Ascending aorta (tissue), 2 donors: ENCODE results near the gene IFNL3. TPM values are rescaled to one million over a fixed set of nuclear protein-coding genes. Genes with fewer than 3 reads are reported as not detected.

ENCODE experiments used
- DNase-seq, 2 donors: peaks; one replicate each; pipeline ENCODE4 v3.0.0-alpha.2; 2019; ENCODE audit warnings: low spot score in 2 of 2
- H3K27ac ChIP-seq, 2 donors: fragments of 200-600 bp; sonication (generic); one replicate each; pipeline ENCODE4 v1.5.1; 2016 to 2017; ENCODE audit warnings: mild to moderate bottlenecking in 1 of 2
- H3K27me3 ChIP-seq: fragments of 200-600 bp; sonication (generic); one replicate; pipeline ENCODE4 v1.5.1; 2017
- H3K36me3 ChIP-seq, 2 donors: fragments of 200-600 bp; sonication (generic); one replicate each; pipeline ENCODE4 v1.5.1; 2016
- H3K4me1 ChIP-seq, 2 donors: fragments of 200-600 bp; sonication (generic); one replicate each; pipeline ENCODE4 v1.5.1; 2016 to 2017; ENCODE audit warnings: mild to moderate bottlenecking in 1 of 2
- H3K4me3 ChIP-seq, 2 donors: fragments of 200-600 bp; sonication (generic); one replicate each; pipeline ENCODE4 v1.5.1; 2016 to 2017; ENCODE audit warnings: mild to moderate bottlenecking in 1 of 2
- H3K9me3 ChIP-seq, 2 donors: fragments of 200-600 bp; sonication (generic); one replicate each; pipeline ENCODE4 v1.5.1; 2016
- intact Hi-C: fragments of 100-400 bp; cut with DNase I; formaldehyde crosslinking; loops from one replicate; pipeline ENCODE4 v1.15.1; 2023
- total RNA-seq: library from RNA; depleted of rRNA; stranded (reverse); fragments of >200 nt; gene quantifications from one replicate; pipeline ENCODE4 v1.1.0, GENCODE V29; 2016
- TF ChIP-seq, protein P1 (sequence below), 3 experiments: fragments of 200-600 bp in 2 of 3; fragments of 450-650 bp in 1 of 3; sonication (generic) in 2 of 3; IDR thresholded peaks; one replicate each; pipeline ENCODE4 v1.5.1; 2016 to 2019; ENCODE audit warnings: antibody characterized with exemption in 3 of 3, mild to moderate bottlenecking in 1 of 3, moderate library complexity in 1 of 3

Gene IFNL3
- total RNA-seq, 1 donor from 2014 or later = not detected

DNA sequence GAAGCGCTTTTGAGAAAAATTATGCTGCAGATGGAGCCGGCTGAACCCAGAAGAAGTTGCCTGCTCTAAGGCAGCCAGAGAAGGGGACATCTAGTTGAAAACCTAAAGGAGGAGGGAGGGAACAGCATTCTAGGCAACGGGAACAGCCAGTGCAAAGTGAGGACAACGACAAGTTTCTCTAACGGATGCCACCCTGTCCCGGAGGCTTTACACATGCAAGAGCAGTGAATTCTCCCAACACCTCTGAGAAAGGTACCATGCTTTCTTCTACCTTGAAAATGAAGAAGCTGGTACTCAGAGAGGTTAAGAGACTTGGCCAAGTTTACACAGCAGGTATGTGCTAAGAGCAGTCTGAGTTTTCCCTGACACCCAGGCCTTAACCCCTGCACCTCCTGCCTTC, 5.9 kb downstream of the IFNL3 start:
- no peaks in the 10 kb centered on the region for H3K27me3 ChIP-seq
- H3K4me3 ChIP-seq = no peak overlapping the region
- H3K27ac ChIP-seq = no peak overlapping the region
- no peaks in the 10 kb centered on the region for H3K36me3 ChIP-seq
- intact Hi-C loops = no loop called here
- no peaks in the 10 kb centered on the region for H3K9me3 ChIP-seq
- TF ChIP-seq, protein P1, sequence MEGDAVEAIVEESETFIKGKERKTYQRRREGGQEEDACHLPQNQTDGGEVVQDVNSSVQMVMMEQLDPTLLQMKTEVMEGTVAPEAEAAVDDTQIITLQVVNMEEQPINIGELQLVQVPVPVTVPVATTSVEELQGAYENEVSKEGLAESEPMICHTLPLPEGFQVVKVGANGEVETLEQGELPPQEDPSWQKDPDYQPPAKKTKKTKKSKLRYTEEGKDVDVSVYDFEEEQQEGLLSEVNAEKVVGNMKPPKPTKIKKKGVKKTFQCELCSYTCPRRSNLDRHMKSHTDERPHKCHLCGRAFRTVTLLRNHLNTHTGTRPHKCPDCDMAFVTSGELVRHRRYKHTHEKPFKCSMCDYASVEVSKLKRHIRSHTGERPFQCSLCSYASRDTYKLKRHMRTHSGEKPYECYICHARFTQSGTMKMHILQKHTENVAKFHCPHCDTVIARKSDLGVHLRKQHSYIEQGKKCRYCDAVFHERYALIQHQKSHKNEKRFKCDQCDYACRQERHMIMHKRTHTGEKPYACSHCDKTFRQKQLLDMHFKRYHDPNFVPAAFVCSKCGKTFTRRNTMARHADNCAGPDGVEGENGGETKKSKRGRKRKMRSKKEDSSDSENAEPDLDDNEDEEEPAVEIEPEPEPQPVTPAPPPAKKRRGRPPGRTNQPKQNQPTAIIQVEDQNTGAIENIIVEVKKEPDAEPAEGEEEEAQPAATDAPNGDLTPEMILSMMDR (IDR thresholded peaks at IDR 0.05) = no peak
- H3K4me1 ChIP-seq = no peaks in the 10 kb centered on the region
- no peak for DNase-seq

DNA sequence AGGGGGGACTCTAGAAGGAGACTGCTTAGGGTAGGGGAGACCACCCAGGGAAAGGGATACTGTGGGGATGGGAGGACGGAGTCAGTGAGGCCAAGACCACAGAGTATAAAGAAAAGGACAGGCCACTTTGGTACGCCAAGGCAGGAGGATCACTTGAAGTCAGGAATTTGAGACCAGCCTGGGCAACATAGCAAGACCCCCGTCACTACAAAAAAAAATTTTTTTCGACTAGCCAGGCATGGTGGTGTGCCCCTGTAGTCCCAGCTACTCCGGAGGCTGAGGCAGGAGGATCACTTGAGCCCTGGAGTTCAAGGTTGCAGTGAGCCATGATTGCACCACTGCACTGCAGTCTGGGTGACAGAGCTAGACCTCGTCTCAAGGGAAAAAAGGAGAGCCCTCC, 6.6 kb downstream of the IFNL3 start:
- Histone ChIP-seq H3K36me3 (no peaks in the 10 kb centered on the region), H3K4me3 (no peak overlapping the region), H3K27me3 (no peaks in the 10 kb centered on the region), H3K4me1 (no peaks in the 10 kb centered on the region), H3K9me3 (no peaks in the 10 kb centered on the region), H3K27ac (no peak overlapping the region)
- intact Hi-C loops = no loop called here
- DNase-seq = no peak
- TF ChIP-seq, protein P1 (IDR thresholded peaks at IDR 0.05) = no peak

DNA sequence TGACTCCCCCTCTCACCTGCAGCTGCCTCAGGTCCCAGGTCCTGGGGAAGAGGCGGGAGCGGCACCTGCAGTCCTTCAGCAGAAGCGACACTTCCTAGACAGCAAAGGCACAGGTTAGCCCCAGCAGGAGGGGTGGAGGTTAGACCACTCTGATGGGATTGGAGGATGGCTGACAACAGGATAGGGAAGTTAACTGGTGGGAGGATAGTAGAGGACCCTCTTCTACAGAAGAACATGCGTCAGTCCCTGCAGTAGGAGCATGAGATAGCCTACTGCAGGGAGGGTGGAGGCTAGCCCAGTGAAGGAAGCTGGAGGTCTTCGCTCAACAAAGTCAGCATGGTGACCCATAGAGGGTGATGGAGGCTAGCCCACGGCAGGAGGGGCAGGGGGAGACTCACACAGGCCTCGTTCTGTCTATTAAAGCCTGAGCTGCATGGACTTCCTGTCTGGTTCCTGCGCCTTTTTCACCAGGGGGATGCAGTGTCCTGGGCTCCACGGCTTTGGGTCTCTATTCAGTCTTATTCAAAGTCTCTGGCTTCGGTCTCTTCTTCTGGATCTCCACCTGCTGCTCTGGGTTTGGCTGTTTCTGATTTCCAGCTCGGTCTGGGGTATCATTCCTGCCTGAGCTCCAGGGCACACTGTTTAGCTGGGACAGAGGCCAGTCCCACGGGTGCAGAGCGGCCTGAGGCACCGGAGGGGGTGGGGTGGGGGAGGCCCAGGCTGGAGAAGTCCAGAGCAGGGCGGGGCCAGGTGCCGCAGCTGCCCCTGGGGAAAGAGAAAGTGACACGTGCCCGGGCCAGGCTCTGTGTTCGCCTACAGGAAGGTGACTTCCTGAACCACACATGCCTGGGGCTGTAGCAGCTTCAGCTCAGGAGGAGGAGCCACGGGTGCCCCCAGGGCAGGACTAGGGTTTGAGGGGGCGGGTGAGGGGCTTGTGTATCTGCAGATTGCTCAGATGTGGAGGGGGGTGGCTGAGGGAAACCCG, 7.3 kb downstream of the IFNL3 start:
- DNase-seq = no peak
- TF ChIP-seq, protein P1 (IDR thresholded peaks at IDR 0.05) = no peak
- H3K27me3 ChIP-seq = no peaks in the 10 kb centered on the region
- H3K27ac ChIP-seq = no peak overlapping the region
- intact Hi-C loops = no loop called here
- H3K4me3 ChIP-seq = no peak overlapping the region
- H3K36me3 ChIP-seq = no peaks in the 10 kb centered on the region
- H3K9me3 ChIP-seq = no peaks in the 10 kb centered on the region
- H3K4me1 ChIP-seq = no peaks in the 10 kb centered on the region

DNA sequence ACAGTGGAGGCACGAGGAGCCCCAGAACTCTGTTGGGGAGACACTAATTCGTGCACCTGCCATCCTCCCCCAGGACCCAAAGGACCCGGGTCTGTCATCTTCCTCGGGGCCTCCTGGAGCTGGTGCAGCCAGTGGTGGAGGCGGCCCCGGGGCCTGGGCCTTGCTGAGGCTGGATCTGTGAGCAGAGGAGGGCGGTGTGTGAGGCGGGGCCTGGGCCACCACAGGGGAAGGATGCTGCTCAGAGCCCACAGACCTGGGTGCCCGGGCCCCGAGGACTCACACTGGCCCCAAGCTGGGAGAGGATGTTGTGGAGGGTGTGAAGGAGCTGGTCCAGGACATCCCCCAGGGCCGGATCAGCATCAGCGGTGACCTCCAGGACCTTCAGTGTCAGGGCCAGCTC, 8.3 kb downstream of the IFNL3 start:
- H3K27me3 ChIP-seq = no peaks in the 10 kb centered on the region
- no peaks in the 10 kb centered on the region for H3K4me1 ChIP-seq
- no peaks in the 10 kb centered on the region for H3K9me3 ChIP-seq
- intact Hi-C loops = no loop called here
- TF ChIP-seq, protein P1 (IDR thresholded peaks at IDR 0.05) = no peak
- H3K27ac ChIP-seq = no peak overlapping the region
- DNase-seq = no peak
- no peaks in the 10 kb centered on the region for H3K36me3 ChIP-seq
- no peak overlapping the region for H3K4me3 ChIP-seq

DNA sequence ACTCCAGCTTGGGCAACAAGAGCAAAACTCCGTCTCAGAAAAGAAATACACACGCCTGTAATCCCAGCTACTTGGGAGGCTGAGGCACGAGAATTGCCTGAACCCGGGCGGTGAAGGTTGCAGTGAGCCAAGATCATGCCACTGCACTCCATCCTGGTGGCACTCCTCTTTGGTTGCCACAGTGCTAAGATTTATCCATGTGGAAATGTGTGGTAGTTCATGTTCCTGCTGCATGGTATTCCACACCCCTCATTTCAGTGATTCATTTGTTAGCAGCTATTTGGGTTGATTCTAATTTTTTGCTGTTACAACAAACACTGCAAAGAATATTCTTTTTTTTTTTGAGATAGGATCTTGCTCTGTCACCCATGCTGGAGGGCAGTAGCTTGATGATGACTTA, 12.1 kb downstream of the IFNL3 start:
- TF ChIP-seq, protein P1 (IDR thresholded peaks at IDR 0.05) = no peak
- H3K4me3 ChIP-seq = no peak overlapping the region
- no peaks in the 10 kb centered on the region for H3K4me1 ChIP-seq
- DNase-seq = no peak
- no peak overlapping the region for H3K27ac ChIP-seq
- no peaks in the 10 kb centered on the region for H3K36me3 ChIP-seq
- intact Hi-C loops = no loop called here
- H3K9me3 ChIP-seq = no peaks in the 10 kb centered on the region
- no peaks in the 10 kb centered on the region for H3K27me3 ChIP-seq
